Activated naive CD4-positive, alpha-beta T cell treated with anti-CD3 and anti-CD28 coated beads, Interleukin-2, amount 50 U/mL, for 24 hours (primary cell): Measurements from ENCODE around the gene SP3.

Experiments
- H3K27ac Mint-ChIP-seq: one replicate; pipeline ENCODE4 v1.8.0; 2021; ENCODE audit warnings: mild to moderate bottlenecking, mixed read lengths
- H3K27me3 Mint-ChIP-seq: one replicate; pipeline ENCODE4 v1.8.0; 2021; ENCODE audit warnings: mixed read lengths
- H3K36me3 Mint-ChIP-seq: one replicate; pipeline ENCODE4 v1.8.0; 2021; ENCODE audit warnings: mixed read lengths
- H3K4me1 Mint-ChIP-seq: one replicate; pipeline ENCODE4 v1.8.0; 2021; ENCODE audit warnings: mixed read lengths
- H3K4me3 Mint-ChIP-seq: one replicate; pipeline ENCODE4 v1.8.0; 2021; ENCODE audit warnings: mild to moderate bottlenecking, mixed read lengths
- H3K9me3 Mint-ChIP-seq: one replicate; pipeline ENCODE4 v1.8.0; 2021; ENCODE audit warnings: mixed read lengths

Gene SP3

GRCh38 chr2:173876833-173877413 lies 88.2 kb downstream of the SP3 start:
- no peaks in the 10 kb centered on the region for H3K36me3 Mint-ChIP-seq
- no peaks in the 10 kb centered on the region for H3K9me3 Mint-ChIP-seq
- peaks cover 8% of the 10 kb centered on the region for H3K27me3 Mint-ChIP-seq
- H3K4me3 Mint-ChIP-seq: no peak overlapping the region
- no peaks in the 10 kb centered on the region for H3K4me1 Mint-ChIP-seq
- no peak overlapping the region for H3K27ac Mint-ChIP-seq

DNA sequence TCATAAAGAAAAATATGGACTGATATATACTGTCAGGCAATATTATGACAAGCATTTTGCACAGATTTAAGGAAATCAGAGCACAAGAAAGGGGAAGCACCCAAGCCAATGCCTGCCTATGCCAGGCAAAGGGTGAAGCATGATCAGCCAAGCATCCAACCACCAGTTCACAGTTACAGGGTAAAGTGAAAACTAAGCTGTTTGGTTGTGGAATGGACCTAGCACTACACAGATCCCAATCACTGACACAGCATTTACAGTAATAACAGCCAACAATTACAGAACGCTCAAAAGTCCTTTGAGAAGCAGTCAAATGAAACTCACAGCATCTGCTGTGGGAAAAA lies 90.3 kb downstream of the SP3 start:
- Mint-ChIP-seq H3K27me3 (no peaks in the 10 kb centered on the region), H3K9me3 (no peaks in the 10 kb centered on the region), H3K4me1 (no peaks in the 10 kb centered on the region), H3K27ac (no peak overlapping the region), H3K36me3 (no peaks in the 10 kb centered on the region), H3K4me3 (no peak overlapping the region)

- H3K27ac Mint-ChIP-seq: no peak overlapping the region
- H3K9me3 Mint-ChIP-seq: no peaks in the 10 kb centered on the region
- no peaks in the 10 kb centered on the region for H3K27me3 Mint-ChIP-seq
- no peaks in the 10 kb centered on the region for H3K4me1 Mint-ChIP-seq
- H3K4me3 Mint-ChIP-seq: no peak overlapping the region
- no peaks in the 10 kb centered on the region for H3K36me3 Mint-ChIP-seq
These were observed 90.9 kb downstream of the SP3 start for GRCh38 chr2:173874003-173874893.

DNA sequence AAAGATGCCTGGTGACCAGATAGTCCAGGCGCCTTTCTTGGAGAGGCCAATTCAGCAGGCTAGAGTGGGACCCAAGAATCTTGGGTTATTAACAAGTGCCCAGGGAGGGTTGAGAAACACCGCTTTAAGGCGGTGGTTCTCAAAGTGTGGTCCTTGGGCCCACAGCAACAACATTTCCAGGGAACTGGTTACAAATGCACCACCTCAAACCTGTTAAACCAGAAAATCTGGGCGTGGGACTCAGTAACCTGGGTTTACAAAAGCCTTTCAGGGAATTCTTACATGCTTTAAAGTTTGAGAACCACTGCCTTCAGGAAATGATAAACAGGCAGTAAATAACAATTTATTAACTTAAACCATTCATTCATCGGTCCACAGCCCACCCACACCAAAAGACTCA lies 92.5 kb downstream of the SP3 start:
- H3K27me3 Mint-ChIP-seq: peaks cover 3% of the 10 kb centered on the region
- no peak overlapping the region for H3K27ac Mint-ChIP-seq
- no peak overlapping the region for H3K4me3 Mint-ChIP-seq
- H3K36me3 Mint-ChIP-seq: no peaks in the 10 kb centered on the region
- H3K4me1 Mint-ChIP-seq: no peaks in the 10 kb centered on the region
- H3K9me3 Mint-ChIP-seq: no peaks in the 10 kb centered on the region

GRCh38 chr2:173869244-173870229 lies 95.6 kb downstream of the SP3 start:
- H3K36me3 Mint-ChIP-seq: no peaks in the 10 kb centered on the region
- no peaks in the 10 kb centered on the region for H3K9me3 Mint-ChIP-seq
- H3K4me1 Mint-ChIP-seq: no peaks in the 10 kb centered on the region
- peaks cover 3% of the 10 kb centered on the region for H3K27me3 Mint-ChIP-seq
- H3K4me3 Mint-ChIP-seq: no peak overlapping the region
- no peak overlapping the region for H3K27ac Mint-ChIP-seq

- Mint-ChIP-seq H3K9me3 (no peaks in the 10 kb centered on the region), H3K4me3 (no peak overlapping the region), H3K27me3 (peaks cover 3% of the 10 kb centered on the region), H3K4me1 (no peaks in the 10 kb centered on the region), H3K27ac (no peak overlapping the region), H3K36me3 (no peaks in the 10 kb centered on the region)
These were observed 96.8 kb downstream of the SP3 start for GRCh38 chr2:173868406-173868805.

- Mint-ChIP-seq H3K9me3 (no peaks in the 10 kb centered on the region), H3K4me1 (no peaks in the 10 kb centered on the region), H3K4me3 (no peak overlapping the region), H3K36me3 (no peaks in the 10 kb centered on the region), H3K27me3 (peaks cover 3% of the 10 kb centered on the region), H3K27ac (no peak overlapping the region)
These were observed 98.1 kb downstream of the SP3 start for GRCh38 chr2:173866874-173867618.

- H3K4me1 Mint-ChIP-seq: no peaks in the 10 kb centered on the region
- no peak overlapping the region for H3K4me3 Mint-ChIP-seq
- H3K27ac Mint-ChIP-seq: no peak overlapping the region
- H3K36me3 Mint-ChIP-seq: no peaks in the 10 kb centered on the region
- no peaks in the 10 kb centered on the region for H3K9me3 Mint-ChIP-seq
- H3K27me3 Mint-ChIP-seq: peaks cover 3% of the 10 kb centered on the region
These were observed 99.0 kb downstream of the SP3 start for GRCh38 chr2:173865971-173866873.

- H3K4me3 Mint-ChIP-seq: no peak overlapping the region
- H3K36me3 Mint-ChIP-seq: no peaks in the 10 kb centered on the region
- no peak overlapping the region for H3K27ac Mint-ChIP-seq
- H3K4me1 Mint-ChIP-seq: no peaks in the 10 kb centered on the region
- H3K27me3 Mint-ChIP-seq: no peaks in the 10 kb centered on the region
- H3K9me3 Mint-ChIP-seq: no peaks in the 10 kb centered on the region
These were observed 102.5 kb downstream of the SP3 start for GRCh38 chr2:173862612-173863217.

- no peaks in the 10 kb centered on the region for H3K36me3 Mint-ChIP-seq
- H3K4me3 Mint-ChIP-seq: no peak overlapping the region
- H3K4me1 Mint-ChIP-seq: no peaks in the 10 kb centered on the region
- no peak overlapping the region for H3K27ac Mint-ChIP-seq
- no peaks in the 10 kb centered on the region for H3K9me3 Mint-ChIP-seq
- no peaks in the 10 kb centered on the region for H3K27me3 Mint-ChIP-seq
These were observed 104.6 kb downstream of the SP3 start for GRCh38 chr2:173860566-173860965.

- no peaks in the 10 kb centered on the region for H3K9me3 Mint-ChIP-seq
- H3K4me3 Mint-ChIP-seq: no peak overlapping the region
- H3K27me3 Mint-ChIP-seq: no peaks in the 10 kb centered on the region
- H3K4me1 Mint-ChIP-seq: no peaks in the 10 kb centered on the region
- H3K27ac Mint-ChIP-seq: no peak overlapping the region
- H3K36me3 Mint-ChIP-seq: no peaks in the 10 kb centered on the region
These were observed 105.1 kb downstream of the SP3 start for GRCh38 chr2:173860082-173860481.

- H3K4me3 Mint-ChIP-seq: no peak overlapping the region
- H3K9me3 Mint-ChIP-seq: no peaks in the 10 kb centered on the region
- peaks cover 1% of the 10 kb centered on the region for H3K27me3 Mint-ChIP-seq
- no peak overlapping the region for H3K27ac Mint-ChIP-seq
- no peaks in the 10 kb centered on the region for H3K36me3 Mint-ChIP-seq
- no peaks in the 10 kb centered on the region for H3K4me1 Mint-ChIP-seq
These were observed 106.9 kb downstream of the SP3 start for GRCh38 chr2:173858291-173858731.
